KOPT-K1 (cell line): ENCODE results near the gene FOXP1.

Experiments used
- H3K27ac ChIP-seq: fragments of 200-600 bp; sonication (generic); 2 replicates; pipeline ENCODE4 v1.5.1; 2016; ENCODE audit warnings: antibody characterized with exemption, mild to moderate bottlenecking, low read depth, low read length; ENCODE audit not compliant: poor library complexity, severe bottlenecking
- H3K36me3 ChIP-seq: fragments of 200-600 bp; sonication (generic); 2 replicates; pipeline ENCODE4 v1.5.1; 2017; ENCODE audit warnings: antibody characterized with exemption, mild to moderate bottlenecking, low read length, moderate library complexity; ENCODE audit not compliant: insufficient read depth
- H3K9me3 ChIP-seq: fragments of 200-600 bp; sonication (generic); 2 replicates; pipeline ENCODE4 v1.5.1; 2017; ENCODE audit warnings: antibody characterized with exemption, low read length, mild to moderate bottlenecking; ENCODE audit not compliant: insufficient read depth, poor library complexity, severe bottlenecking

Gene FOXP1

GRCh38 chr3:71050166-71050537, 533.4 kb downstream of the FOXP1 start:
- Histone ChIP-seq H3K27ac (no peak overlapping the region), H3K36me3 (peaks cover 43% of the 10 kb centered on the region)

GRCh38 chr3:71048948-71049347, 534.6 kb downstream of the FOXP1 start:
- Histone ChIP-seq H3K9me3 (no peaks in the 10 kb centered on the region), H3K27ac (no peak overlapping the region), H3K36me3 (peaks cover 50% of the 10 kb centered on the region)

More at GRCh38 chr3:71050166-71050537, 533.4 kb downstream of the FOXP1 start:
- H3K9me3 ChIP-seq = no peaks in the 10 kb centered on the region

- peaks cover 53% of the 10 kb centered on the region for H3K36me3 ChIP-seq
- no peak overlapping the region for H3K27ac ChIP-seq
- no peaks in the 10 kb centered on the region for H3K9me3 ChIP-seq
Observed at GRCh38 chr3:71047616-71048531, 535.7 kb downstream of the FOXP1 start.

GRCh38 chr3:71046791-71047190, 536.7 kb downstream of the FOXP1 start:
- Histone ChIP-seq H3K9me3 (no peaks in the 10 kb centered on the region), H3K36me3 (peaks cover 46% of the 10 kb centered on the region), H3K27ac (no peak overlapping the region)

- H3K36me3 ChIP-seq = peaks cover 46% of the 10 kb centered on the region
- H3K9me3 ChIP-seq = no peaks in the 10 kb centered on the region
- H3K27ac ChIP-seq = no peak overlapping the region
Observed at GRCh38 chr3:71045917-71046282, 537.6 kb downstream of the FOXP1 start.

GRCh38 chr3:71045212-71045916, 538.2 kb downstream of the FOXP1 start:
- H3K27ac ChIP-seq = no peak overlapping the region
- H3K36me3 ChIP-seq = peaks cover 51% of the 10 kb centered on the region
- no peaks in the 10 kb centered on the region for H3K9me3 ChIP-seq

- Histone ChIP-seq H3K36me3 (peaks cover 58% of the 10 kb centered on the region), H3K9me3 (no peaks in the 10 kb centered on the region), H3K27ac (no peak overlapping the region)
Observed at GRCh38 chr3:71042759-71043158, 540.8 kb downstream of the FOXP1 start.

- H3K27ac ChIP-seq = no peak overlapping the region
- H3K9me3 ChIP-seq = no peaks in the 10 kb centered on the region
- H3K36me3 ChIP-seq = peaks cover 52% of the 10 kb centered on the region
Observed at GRCh38 chr3:71041371-71041770, 542.2 kb downstream of the FOXP1 start.

- Histone ChIP-seq H3K36me3 (peaks cover 43% of the 10 kb centered on the region), H3K27ac (no peak overlapping the region), H3K9me3 (no peaks in the 10 kb centered on the region)
Observed at GRCh38 chr3:71039332-71039731, 544.2 kb downstream of the FOXP1 start.

- Histone ChIP-seq H3K27ac (no peak overlapping the region), H3K9me3 (no peaks in the 10 kb centered on the region), H3K36me3 (peaks cover 29% of the 10 kb centered on the region)
Observed at GRCh38 chr3:71037775-71038174, 545.8 kb downstream of the FOXP1 start.

GRCh38 chr3:71035886-71036285, 547.6 kb downstream of the FOXP1 start:
- peaks cover 24% of the 10 kb centered on the region for H3K36me3 ChIP-seq

GRCh38 chr3:71035314-71035713, 548.2 kb downstream of the FOXP1 start:
- Histone ChIP-seq H3K36me3 (peaks cover 19% of the 10 kb centered on the region), H3K9me3 (no peaks in the 10 kb centered on the region), H3K27ac (no peak overlapping the region)

More at GRCh38 chr3:71035886-71036285, 547.6 kb downstream of the FOXP1 start:
- no peak overlapping the region for H3K27ac ChIP-seq
- H3K9me3 ChIP-seq = no peaks in the 10 kb centered on the region

GRCh38 chr3:71033681-71034220, 549.8 kb downstream of the FOXP1 start:
- H3K27ac ChIP-seq = no peak overlapping the region
- no peaks in the 10 kb centered on the region for H3K9me3 ChIP-seq
- peaks cover 12% of the 10 kb centered on the region; the same call in 1 of the 2 replicates for H3K36me3 ChIP-seq

GRCh38 chr3:71031914-71032521, 551.5 kb downstream of the FOXP1 start:
- H3K36me3 ChIP-seq = peaks cover 12% of the 10 kb centered on the region; the same call in 1 of the 2 replicates
- no peak overlapping the region for H3K27ac ChIP-seq
- H3K9me3 ChIP-seq = no peaks in the 10 kb centered on the region

- Histone ChIP-seq H3K36me3 (peaks cover 12% of the 10 kb centered on the region; the same call in 1 of the 2 replicates), H3K27ac (no peak overlapping the region), H3K9me3 (no peaks in the 10 kb centered on the region)
Observed at GRCh38 chr3:71031181-71031580, 552.3 kb downstream of the FOXP1 start.
